Upper lobe of left lung (tissue), 4 donors: ENCODE results near the gene ZKSCAN3.
"Not testable (repeated sequence)": the region's sequence is repeated elsewhere in the genome, so short reads cannot be mapped to it uniquely, and the experiment has no call there.

Source experiments
- CTCF ChIP-seq, 6 experiments: fragments of 450-650 bp in 4 of 6; fragments of 200-600 bp in 2 of 6; sonication (generic) in 2 of 6; IDR thresholded peaks; one replicate each; pipeline ENCODE4 v1.5.1; 2016 to 2019; ENCODE audit warnings: antibody characterized with exemption in 6 of 6
- EP300 ChIP-seq, 4 donors: sonication (generic); formaldehyde crosslinking; IDR thresholded peaks; one replicate each; pipeline ENCODE4 v1.5.1; 2017; ENCODE audit warnings: antibody characterized with exemption in 4 of 4, control low read depth in 2 of 4
- POLR2A ChIP-seq, 4 donors: fragments of 450-650 bp; IDR thresholded peaks; one replicate each; pipeline ENCODE4 v1.5.1; 2016 to 2017; ENCODE audit warnings: antibody characterized with exemption in 4 of 4, mild to moderate bottlenecking in 2 of 4
- POLR2AphosphoS5 ChIP-seq, 2 donors: sonication (generic); formaldehyde crosslinking; IDR thresholded peaks; one replicate each; pipeline ENCODE4 v1.5.1; 2017; ENCODE audit warnings: antibody characterized with exemption in 2 of 2

- not testable (repeated sequence) for TF ChIP-seq CTCF, POLR2A, EP300, POLR2AphosphoS5 (IDR thresholded peaks at IDR 0.05)
Measured at GRCh38 chr6:28306363-28306762, 43.4 kb upstream of the ZKSCAN3 start.
